ENCODE data around the gene NGEF.

DNA sequence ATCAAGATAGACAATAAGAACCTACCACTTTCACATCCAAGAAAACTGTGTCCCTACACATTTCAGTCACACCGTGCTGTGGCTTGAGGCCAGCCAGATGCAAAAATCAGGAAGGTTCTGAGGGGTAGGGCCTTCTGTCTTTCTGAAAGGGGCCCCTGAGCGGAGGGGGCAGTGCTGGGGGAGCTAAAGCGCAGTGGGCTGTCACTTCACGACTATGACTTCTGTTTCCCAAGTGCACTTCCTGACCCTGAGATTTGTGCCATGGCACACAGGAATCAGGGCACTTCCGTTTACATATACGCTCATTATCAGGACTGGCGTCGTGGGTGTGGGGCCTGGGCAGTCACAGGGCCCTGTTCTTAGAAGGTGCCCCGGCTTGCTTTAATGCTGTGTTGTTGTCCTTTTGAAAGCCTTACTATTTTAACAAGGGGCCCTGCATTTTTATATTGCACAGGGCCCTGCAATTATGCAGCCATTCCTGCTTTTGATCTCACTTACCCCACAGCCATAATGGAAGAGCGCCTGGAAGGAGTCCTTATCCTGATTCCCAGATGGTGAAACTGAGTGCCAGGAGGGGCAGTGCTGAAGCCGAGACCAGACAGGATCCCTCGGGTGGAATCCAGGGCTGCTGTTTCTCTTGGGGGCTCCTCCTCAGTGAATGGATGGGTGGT, 620 bp downstream of the NGEF start:
- no peak for TF ChIP-seq POLR2A (IDR thresholded peaks at IDR 0.05)
- TF ChIP-seq, protein P1, sequence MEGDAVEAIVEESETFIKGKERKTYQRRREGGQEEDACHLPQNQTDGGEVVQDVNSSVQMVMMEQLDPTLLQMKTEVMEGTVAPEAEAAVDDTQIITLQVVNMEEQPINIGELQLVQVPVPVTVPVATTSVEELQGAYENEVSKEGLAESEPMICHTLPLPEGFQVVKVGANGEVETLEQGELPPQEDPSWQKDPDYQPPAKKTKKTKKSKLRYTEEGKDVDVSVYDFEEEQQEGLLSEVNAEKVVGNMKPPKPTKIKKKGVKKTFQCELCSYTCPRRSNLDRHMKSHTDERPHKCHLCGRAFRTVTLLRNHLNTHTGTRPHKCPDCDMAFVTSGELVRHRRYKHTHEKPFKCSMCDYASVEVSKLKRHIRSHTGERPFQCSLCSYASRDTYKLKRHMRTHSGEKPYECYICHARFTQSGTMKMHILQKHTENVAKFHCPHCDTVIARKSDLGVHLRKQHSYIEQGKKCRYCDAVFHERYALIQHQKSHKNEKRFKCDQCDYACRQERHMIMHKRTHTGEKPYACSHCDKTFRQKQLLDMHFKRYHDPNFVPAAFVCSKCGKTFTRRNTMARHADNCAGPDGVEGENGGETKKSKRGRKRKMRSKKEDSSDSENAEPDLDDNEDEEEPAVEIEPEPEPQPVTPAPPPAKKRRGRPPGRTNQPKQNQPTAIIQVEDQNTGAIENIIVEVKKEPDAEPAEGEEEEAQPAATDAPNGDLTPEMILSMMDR (IDR thresholded peaks at IDR 0.05), result peak in 1 of 7 experiments; percentile 5
- TF ChIP-seq EP300 (IDR thresholded peaks at IDR 0.05), result no peak
- TF ChIP-seq POLR2AphosphoS5 (IDR thresholded peaks at IDR 0.05), result peak in 2 of 3 donors; percentile 80 to 91
